Endothelial cell of umbilical vein (primary cell): ENCODE data around the gene SUGCT. TPM values are rescaled to one million over a fixed set of nuclear protein-coding genes. Genes with fewer than 3 reads are reported as not detected.

Source experiments
- BruUV-seq: library from RNA; stranded (reverse); fragments of 400-500 nt; replicated peaks from 2 replicates; lab custom pipeline; 2021; lab: Mats Ljungman, UMichigan
- CTCF ChIA-PET: fragments of 300-600, 350-600 bp; sonication (Branson Sonifier 250); formaldehyde crosslinking; loops from one replicate; lab custom pipeline; 2021; ENCODE audit warnings: antibody characterized with exemption, inconsistent platforms; lab: Charles Lee
- POLR2A ChIA-PET: fragments of 300-600, 350-600 bp; sonication (Branson Sonifier 250); formaldehyde crosslinking; loops from one replicate; lab custom pipeline; 2021; ENCODE audit warnings: antibody characterized with exemption, inconsistent platforms; lab: Charles Lee
- DNase-seq: peaks from one replicate; pipeline ENCODE4 v3.0.0-alpha.2; 2011; ENCODE audit warnings: low read depth, low spot score
- FAIRE-seq: peaks from 2 replicates; lab custom pipeline; 2011; peaks lifted over from hg19 to GRCh38; lab: Jason Lieb, UNC
- H2AFZ ChIP-seq: 2 replicates; pipeline ENCODE4 v1.6.0; 2012; ENCODE audit warnings: low read depth, low read length, control low read depth, inconsistent platforms
- H3K27ac ChIP-seq: 2 replicates; pipeline ENCODE4 v1.5.1; 2011; ENCODE audit warnings: low read depth, mild to moderate bottlenecking, control low read depth, low read length, moderate library complexity; ENCODE audit not compliant: insufficient read depth
- H3K27me3 ChIP-seq, 2 experiments: 2 replicates each; pipeline versions ENCODE4 v1.6.0 to v1.6.1; 2011; ENCODE audit warnings: low read length in 2 of 2, mixed read lengths in 1 of 2; ENCODE audit not compliant: control insufficient read depth in 2 of 2, insufficient read depth in 2 of 2
- H3K36me3 ChIP-seq, 2 experiments: 2 replicates in 1 of 2; 3 replicates in 1 of 2; pipeline ENCODE4 v1.5.1; 2011; ENCODE audit warnings: low read length in 2 of 2, mild to moderate bottlenecking in 1 of 2, moderate library complexity in 1 of 2; ENCODE audit not compliant: control insufficient read depth in 2 of 2, insufficient read depth in 2 of 2; ENCODE audit errors: extremely low read depth in 1 of 2
- H3K4me1 ChIP-seq: 3 replicates; pipeline ENCODE4 v1.5.1; 2011; ENCODE audit warnings: mild to moderate bottlenecking, low read length; ENCODE audit not compliant: control insufficient read depth, insufficient read depth; ENCODE audit errors: extremely low read depth
- H3K4me2 ChIP-seq: 2 replicates; pipeline ENCODE4 v1.6.1; 2011; ENCODE audit warnings: low read length, control low read depth, mixed read lengths; ENCODE audit not compliant: insufficient read depth
- H3K4me3 ChIP-seq, 3 experiments: fragments of 200-600 bp in 1 of 3; sonication (generic), shearing (Covaris generic) in 1 of 3; replicated peaks in 1 of 3; 2 replicates each; pipeline ENCODE4 v1.5.1; 2011 to 2016; ENCODE audit warnings: control low read depth in 3 of 3, low read length in 3 of 3, mild to moderate bottlenecking in 2 of 3, inconsistent platforms in 1 of 3, low read depth in 1 of 3, moderate library complexity in 1 of 3; ENCODE audit not compliant: insufficient read depth in 1 of 3
- H3K79me2 ChIP-seq: 2 replicates; pipeline ENCODE4 v1.6.0; 2012; ENCODE audit warnings: low read length, inconsistent platforms; ENCODE audit not compliant: control insufficient read depth, insufficient read depth
- H3K9ac ChIP-seq: replicated peaks from 2 replicates; pipeline ENCODE3; 2011; ENCODE audit warnings: low read length, control low read depth; ENCODE audit not compliant: insufficient read depth; ENCODE audit errors: extremely low read depth
- H3K9me1 ChIP-seq: replicated peaks from 3 replicates; pipeline ENCODE4 v1.6.0; 2011; ENCODE audit warnings: mild to moderate bottlenecking, low read length; ENCODE audit not compliant: control insufficient read depth, insufficient read depth; ENCODE audit errors: extremely low read depth
- H3K9me3 ChIP-seq: replicated peaks from 2 replicates; pipeline ENCODE4 v1.5.1; 2012; ENCODE audit warnings: low read length, inconsistent platforms; ENCODE audit not compliant: control insufficient read depth, insufficient read depth
- H4K20me1 ChIP-seq: replicated peaks from 2 replicates; pipeline ENCODE3; 2011; ENCODE audit warnings: mild to moderate bottlenecking, low read length; ENCODE audit not compliant: control insufficient read depth, insufficient read depth; ENCODE audit errors: extremely low read depth
- CTCF ChIP-seq, 2 donors: IDR thresholded peaks; 1 replicate in 1 of 2; 2 replicates in 1 of 2; pipeline ENCODE4 v1.5.1; 2011; ENCODE audit warnings: low read length in 2 of 2, mild to moderate bottlenecking in 2 of 2, moderate library complexity in 2 of 2, control low read depth in 1 of 2, inconsistent platforms in 1 of 2, low read depth in 1 of 2; ENCODE audit not compliant: insufficient read depth in 1 of 2; ENCODE audit errors: extremely low read depth in 1 of 2
- EZH2 ChIP-seq: IDR thresholded peaks from 2 replicates; pipeline ENCODE4 v1.6.1; 2012; ENCODE audit warnings: borderline replicate concordance, low read depth, mild to moderate bottlenecking, moderate library complexity, low read length, inconsistent platforms; ENCODE audit not compliant: severe bottlenecking
- FOS ChIP-seq: IDR thresholded peaks from 2 replicates; pipeline ENCODE4 v1.6.1; 2011; ENCODE audit warnings: mild to moderate bottlenecking, low read length, moderate library complexity, borderline replicate concordance; ENCODE audit not compliant: insufficient read depth
- GATA2 ChIP-seq: IDR thresholded peaks from 2 replicates; pipeline ENCODE4 v1.7.0; 2011; ENCODE audit warnings: low read depth, mild to moderate bottlenecking, moderate library complexity, mixed read lengths, low read length; ENCODE audit not compliant: insufficient read length, insufficient read depth
- JUN ChIP-seq: IDR thresholded peaks from 2 replicates; pipeline ENCODE4 v1.6.1; 2011; ENCODE audit warnings: borderline replicate concordance, low read depth; ENCODE audit not compliant: insufficient read length, insufficient read depth
- MAX ChIP-seq: IDR thresholded peaks from 2 replicates; pipeline ENCODE4 v1.6.1; 2011; ENCODE audit not compliant: insufficient read depth, insufficient read length
- MYC ChIP-seq: IDR thresholded peaks from one replicate; pipeline ENCODE4 v1.6.1; 2011; ENCODE audit warnings: mild to moderate bottlenecking, low read depth, low read length
- POLR2A ChIP-seq: IDR thresholded peaks from 2 replicates; pipeline ENCODE4 v1.6.1; 2012; ENCODE audit warnings: low read depth, mild to moderate bottlenecking, control low read depth, low read length
- POLR2AphosphoS5 ChIP-seq: IDR thresholded peaks from 2 replicates; pipeline ENCODE4 v1.6.1; 2012; ENCODE audit warnings: low read depth, mild to moderate bottlenecking, control low read depth, low read length, moderate library complexity; ENCODE audit not compliant: insufficient read depth
- dilution Hi-C: fragments of 300-500 bp; cut with MboI; formaldehyde crosslinking; loops from one replicate; pipeline ENCODE4 v1.15.0; 2019; ENCODE audit warnings: low sequenced_read_pairs; ENCODE audit not compliant: extremely low pct_ligation_motif_present
- intact Hi-C: fragments of 100-400 bp; cut with micrococcal nuclease; formaldehyde crosslinking; loops from one replicate; pipeline ENCODE4 v1.10.0; 2022
- polyA plus RNA-seq, 4 experiments: library from polyadenylated mRNA; depleted of rRNA in 3 of 4; stranded (reverse) in 3 of 4; unstranded in 1 of 4; fragments of >200 nt; gene quantifications; 2 replicates each; pipeline versions ENCODE4 v1.2.1 to v1.2.3, GENCODE V29; 2011 to 2012; ENCODE audit warnings: missing spikeins in 1 of 4
- total RNA-seq: library from RNA; stranded (reverse); gene quantifications from 2 replicates; pipeline ENCODE4 v1.2.3, GENCODE V29; 2021

SUGCT gene
- total and polyA plus RNA-seq, 2 donors (not counting 3 experiments of a cell fraction or from before 2014, with no cell fraction given): 1.2 to 1.4 TPM

GRCh38 chr7:40525764-40526163, 391.0 kb downstream of the SUGCT start:
- H3K9me1 ChIP-seq: no peaks in the 10 kb centered on the region
- ChIA-PET CTCF (interaction anchor here (1.4 kb wide), 1 partner anchor 8 kb away, joined by 3 read pairs; no protein-coding TSS in a partner anchor), POLR2A (no interaction called here)
- intact Hi-C loops: no loop called here
- H3K9ac ChIP-seq: no peak overlapping the region
- H3K4me1 ChIP-seq: no peaks in the 10 kb centered on the region
- H4K20me1 ChIP-seq: no peaks in the 10 kb centered on the region
- H3K9me3 ChIP-seq: no peaks in the 10 kb centered on the region
- dilution Hi-C loops: no loop called here
- no peak overlapping the region for H2AFZ ChIP-seq
- no peak for FAIRE-seq
- H3K27me3 ChIP-seq: no peaks in the 10 kb centered on the region
- DNase-seq: no peak
- no peaks in the 10 kb centered on the region for H3K79me2 ChIP-seq
- H3K4me2 ChIP-seq: no peak overlapping the region
- BruUV-seq: no TSS peak
- no peak overlapping the region for H3K27ac ChIP-seq
- no peaks in the 10 kb centered on the region for H3K36me3 ChIP-seq
- H3K4me3 ChIP-seq: no peak overlapping the region
- no peak for TF ChIP-seq FOS
- no peak for TF ChIP-seq POLR2A
- no peak for TF ChIP-seq CTCF (IDR thresholded peaks at IDR 0.05; ENCODE audit: extremely low read depth in 1 of 2, insufficient read depth in 1 of 2, low read depth in 1 of 2, low read length in 2 of 2)
- no peak for TF ChIP-seq GATA2
- TF ChIP-seq MAX: no peak
- TF ChIP-seq EZH2: no peak
- TF ChIP-seq MYC: no peak
- no peak for TF ChIP-seq POLR2AphosphoS5
- no peak for TF ChIP-seq JUN
